GM12878 (cell line): Measurements from ENCODE around the gene NRSN2. TPM values are rescaled to one million over a fixed set of nuclear protein-coding genes. Genes with fewer than 3 reads are reported as not detected.

ENCODE experiments used
- ATF7 ChIP-seq: fragments of 450-650 bp; IDR thresholded peaks from 2 replicates; pipeline ENCODE4 v1.6.1; 2016; ENCODE audit warnings: low read depth, mild to moderate bottlenecking
- BHLHE40 ChIP-seq, 2 experiments: fragments of 450-650 bp in 1 of 2; IDR thresholded peaks; 2 replicates each; pipeline ENCODE4 v1.6.1; 2011 to 2017; ENCODE audit warnings: low read depth in 2 of 2, borderline replicate concordance in 1 of 2, improper control_type of control experiment in 1 of 2, low read length in 1 of 2, mild to moderate bottlenecking in 1 of 2
- ESRRA ChIP-seq: IDR thresholded peaks from 2 replicates; pipeline ENCODE4 v1.6.1; 2012; ENCODE audit warnings: mild to moderate bottlenecking, low read length, improper control_type of control experiment
- HDGF ChIP-seq: fragments of 450-650 bp; IDR thresholded peaks from 2 replicates; pipeline ENCODE4 v1.6.1; 2016; ENCODE audit warnings: antibody characterized with exemption
- NR2F1 ChIP-seq: fragments of 450-650 bp; conservative IDR thresholded peaks from 2 replicates; pipeline ENCODE4 v1.6.1; 2017; ENCODE audit warnings: mild to moderate bottlenecking
- SMARCA5 ChIP-seq: fragments of 450-650 bp; IDR thresholded peaks from 2 replicates; pipeline ENCODE4 v1.6.1; 2017; ENCODE audit warnings: mild to moderate bottlenecking
- SRF ChIP-seq, 2 experiments: IDR thresholded peaks; 2 replicates each; pipeline ENCODE4 v1.6.1; 2011; ENCODE audit warnings: low read depth in 2 of 2, low read length in 2 of 2, mild to moderate bottlenecking in 1 of 2, moderate library complexity in 1 of 2
- TCF12 ChIP-seq: IDR thresholded peaks from 2 replicates; pipeline ENCODE4 v1.6.1; 2011; ENCODE audit warnings: low read depth, mild to moderate bottlenecking, low read length
- YY1 ChIP-seq: IDR thresholded peaks from 2 replicates; pipeline ENCODE4 v1.6.1; 2011; ENCODE audit warnings: low read depth, mild to moderate bottlenecking, low read length
- polyA plus RNA-seq, 11 experiments: library from polyadenylated mRNA; depleted of rRNA in 4 of 11; unstranded in 6 of 11; stranded (reverse) in 5 of 11; fragments of >200 nt; fragmentation: Nextera tagmentation in 4 of 11; fragmentation: Illumina TruSeq in 1 of 11; extraction: Ambion mirVana in 4 of 11; extraction: Trizol in 1 of 11; gene quantifications; 1 replicate in 1 of 11; 2 replicates in 10 of 11; pipeline versions ENCODE4 v1.2.1 to v1.2.3, GENCODE V29; 2011 to 2016; ENCODE audit warnings: inconsistent platforms in 2 of 11, missing spikeins in 2 of 11, low read depth in 1 of 11
- total RNA-seq, 4 experiments: library from RNA; depleted of rRNA in 3 of 4; stranded (reverse); fragments of >200 nt in 3 of 4; fragmentation: Illumina TruSeq in 1 of 4; extraction: Trizol in 1 of 4; gene quantifications; 2 replicates each; pipeline versions ENCODE4 v1.2.1 to v1.2.3, GENCODE V29; 2013 to 2021
- TF ChIP-seq, protein P1 (sequence below): fragments of 450-650 bp; IDR thresholded peaks from 2 replicates; pipeline ENCODE4 v1.6.1; 2016; ENCODE audit warnings: mild to moderate bottlenecking
- TF ChIP-seq, protein P2 (sequence below): fragments of 450-650 bp; IDR thresholded peaks from 2 replicates; pipeline ENCODE4 v1.6.1; 2016; ENCODE audit warnings: mild to moderate bottlenecking
- TF ChIP-seq, protein P3 (sequence below): IDR thresholded peaks from 2 replicates; pipeline ENCODE4 v1.6.1; 2012; ENCODE audit warnings: low read depth, low read length, improper control_type of control experiment

The NRSN2 gene
- total and polyA plus RNA-seq, 10 of the 15 experiments (the other 5 are each of a cell fraction or from before 2014, with no cell fraction given): 6.2 to 32.4 (median 13.0) TPM

DNA sequence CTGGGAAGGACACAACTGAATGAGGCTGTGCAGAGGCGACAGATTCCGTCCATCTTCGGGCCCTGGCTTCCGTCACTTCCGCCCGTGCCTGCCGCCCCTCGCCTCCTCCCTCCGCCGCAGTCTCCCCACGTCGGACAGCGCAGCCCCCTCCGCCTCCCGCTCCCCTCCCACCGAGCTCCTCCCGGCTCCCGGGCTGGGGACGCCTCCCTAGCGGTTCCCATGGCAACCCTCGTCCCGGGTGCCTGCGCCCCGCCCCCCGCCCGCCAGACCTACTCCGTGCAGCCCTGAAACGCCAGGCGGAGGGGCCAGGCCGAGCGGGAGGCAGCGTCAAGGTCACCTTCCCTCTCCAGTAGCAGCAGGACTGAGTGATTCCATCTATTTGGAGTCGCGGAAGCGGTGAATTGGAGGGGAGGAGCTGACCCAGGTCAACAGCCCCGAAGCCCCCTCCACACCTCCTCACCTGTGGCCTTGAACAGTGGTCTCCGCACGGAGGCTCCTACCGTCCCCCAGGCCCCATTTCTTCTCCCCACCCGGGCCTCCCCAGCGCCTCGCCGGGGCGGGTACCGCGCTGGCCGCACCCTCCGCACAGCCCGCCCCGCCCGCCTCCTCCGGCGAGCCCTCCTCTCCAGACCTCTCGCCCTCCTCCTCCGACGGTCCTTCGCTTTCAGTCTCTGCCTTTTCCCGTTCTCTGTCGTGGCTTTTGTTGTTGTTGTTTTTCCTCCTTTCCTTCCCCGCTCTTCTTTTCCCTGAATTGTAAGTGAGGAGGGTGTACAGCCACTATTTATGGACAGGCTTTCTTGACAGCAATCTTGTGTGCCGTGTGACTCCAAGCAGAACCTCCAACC is 951 bp downstream of the NRSN2 start (continued):
- TF ChIP-seq, protein P1, sequence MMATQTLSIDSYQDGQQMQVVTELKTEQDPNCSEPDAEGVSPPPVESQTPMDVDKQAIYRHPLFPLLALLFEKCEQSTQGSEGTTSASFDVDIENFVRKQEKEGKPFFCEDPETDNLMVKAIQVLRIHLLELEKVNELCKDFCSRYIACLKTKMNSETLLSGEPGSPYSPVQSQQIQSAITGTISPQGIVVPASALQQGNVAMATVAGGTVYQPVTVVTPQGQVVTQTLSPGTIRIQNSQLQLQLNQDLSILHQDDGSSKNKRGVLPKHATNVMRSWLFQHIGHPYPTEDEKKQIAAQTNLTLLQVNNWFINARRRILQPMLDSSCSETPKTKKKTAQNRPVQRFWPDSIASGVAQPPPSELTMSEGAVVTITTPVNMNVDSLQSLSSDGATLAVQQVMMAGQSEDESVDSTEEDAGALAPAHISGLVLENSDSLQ: peak; percentile 72
- peak; percentile 70 for TF ChIP-seq NR2F1
- TF ChIP-seq, protein P2, sequence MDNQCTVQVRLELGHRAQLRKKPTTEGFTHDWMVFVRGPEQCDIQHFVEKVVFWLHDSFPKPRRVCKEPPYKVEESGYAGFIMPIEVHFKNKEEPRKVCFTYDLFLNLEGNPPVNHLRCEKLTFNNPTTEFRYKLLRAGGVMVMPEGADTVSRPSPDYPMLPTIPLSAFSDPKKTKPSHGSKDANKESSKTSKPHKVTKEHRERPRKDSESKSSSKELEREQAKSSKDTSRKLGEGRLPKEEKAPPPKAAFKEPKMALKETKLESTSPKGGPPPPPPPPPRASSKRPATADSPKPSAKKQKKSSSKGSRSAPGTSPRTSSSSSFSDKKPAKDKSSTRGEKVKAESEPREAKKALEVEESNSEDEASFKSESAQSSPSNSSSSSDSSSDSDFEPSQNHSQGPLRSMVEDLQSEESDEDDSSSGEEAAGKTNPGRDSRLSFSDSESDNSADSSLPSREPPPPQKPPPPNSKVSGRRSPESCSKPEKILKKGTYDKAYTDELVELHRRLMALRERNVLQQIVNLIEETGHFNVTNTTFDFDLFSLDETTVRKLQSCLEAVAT: peak; percentile 62; the same call in 1 of the 2 replicates
- TF ChIP-seq, protein P3, sequence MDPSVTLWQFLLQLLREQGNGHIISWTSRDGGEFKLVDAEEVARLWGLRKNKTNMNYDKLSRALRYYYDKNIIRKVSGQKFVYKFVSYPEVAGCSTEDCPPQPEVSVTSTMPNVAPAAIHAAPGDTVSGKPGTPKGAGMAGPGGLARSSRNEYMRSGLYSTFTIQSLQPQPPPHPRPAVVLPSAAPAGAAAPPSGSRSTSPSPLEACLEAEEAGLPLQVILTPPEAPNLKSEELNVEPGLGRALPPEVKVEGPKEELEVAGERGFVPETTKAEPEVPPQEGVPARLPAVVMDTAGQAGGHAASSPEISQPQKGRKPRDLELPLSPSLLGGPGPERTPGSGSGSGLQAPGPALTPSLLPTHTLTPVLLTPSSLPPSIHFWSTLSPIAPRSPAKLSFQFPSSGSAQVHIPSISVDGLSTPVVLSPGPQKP: peak; percentile 74; the same call in 1 of the 2 replicates
- peak; percentile 66; the same call in 1 of the 2 replicates for TF ChIP-seq YY1
- TF ChIP-seq BHLHE40 (IDR thresholded peaks at IDR 0.05; ENCODE audit: borderline replicate concordance in 1 of 2, low read depth in 2 of 2, low read length in 1 of 2): peak; percentile 95 to 99
- TF ChIP-seq TCF12: 0 out of 2 replicates have a peak, but pooled peaks have one; percentile 22
- TF ChIP-seq ATF7: 0 out of 2 replicates have a peak, but pooled peaks have one; percentile 41
- peak; percentile 97 for TF ChIP-seq ESRRA
- peak; percentile 74; the same call in 1 of the 2 replicates for TF ChIP-seq HDGF
- TF ChIP-seq SRF (IDR thresholded peaks at IDR 0.05; ENCODE audit: low read depth in 2 of 2, low read length in 2 of 2): peak in 1 of 2 experiments; percentile 40; a peak in 1 of 4 replicates
- TF ChIP-seq SMARCA5: peak; percentile 53; the same call in 1 of the 2 replicates
